ENCODE measurements around the gene MOGAT1. TPM values are rescaled to one million over a fixed set of nuclear protein-coding genes. Genes with fewer than 3 reads are reported as not detected.

The MOGAT1 gene
- total and polyA plus RNA-seq, 2 of the 13 experiments (the other 11 are each of a cell fraction or from before 2014, with no cell fraction given): 0.98 to 4.3 TPM

- TF ChIP-seq ZNF407 (CRISPR knock-in tag; IDR thresholded peaks at IDR 0.05; ENCODE audit: not compliant biosample characterization): no peak
- TF ChIP-seq ZNF138 (CRISPR knock-in tag; IDR thresholded peaks at IDR 0.05; ENCODE audit: low read depth): peak; percentile 96
- TF ChIP-seq CBX2 (IDR thresholded peaks at IDR 0.05; ENCODE audit: low read depth, low read length): no peak
- TF ChIP-seq CBX2 (CRISPR knock-in tag; IDR thresholded peaks at IDR 0.05; ENCODE audit: low read depth): peak; percentile 83; the same call in 1 of the 2 replicates
- no peak for TF ChIP-seq ZFP1 (CRISPR knock-in tag; IDR thresholded peaks at IDR 0.05)
- no peak for TF ChIP-seq ZFP36L2 (CRISPR knock-in tag; IDR thresholded peaks at IDR 0.05)
- no peak for TF ChIP-seq ZNF180 (CRISPR knock-in tag; IDR thresholded peaks at IDR 0.05; ENCODE audit: borderline replicate concordance, low read depth)
- TF ChIP-seq ZNF614 (CRISPR knock-in tag; IDR thresholded peaks at IDR 0.05; ENCODE audit: borderline replicate concordance): 0 out of 2 replicates have a peak, but pooled peaks have one; percentile 22
- TF ChIP-seq MBNL3 (CRISPR knock-in tag; conservative IDR thresholded peaks at IDR 0.05): no peak
- TF ChIP-seq TFDP2 (CRISPR knock-in tag; IDR thresholded peaks at IDR 0.05): peak; percentile 90
- TF ChIP-seq NFATC3 (CRISPR knock-in tag; IDR thresholded peaks at IDR 0.05): no peak
- peak; percentile 85 for TF ChIP-seq DRAP1 (CRISPR knock-in tag; IDR thresholded peaks at IDR 0.05)
- no peak for TF ChIP-seq RBM22 (optimal IDR thresholded peaks at IDR 0.05; ENCODE audit: low read length)
- TF ChIP-seq ZXDC (CRISPR knock-in tag; IDR thresholded peaks at IDR 0.05): peak; percentile 20; the same call in 1 of the 2 replicates
- TF ChIP-seq ZNF224 (CRISPR knock-in tag; IDR thresholded peaks at IDR 0.05): peak; percentile 73; the same call in 1 of the 2 replicates
These were observed at the start of gene MOGAT1 (continued) for GRCh38 chr2:222671259-222672067.

Data from HepG2 (cell line).